ENCODE data around the gene TBP. TPM values are rescaled to one million over a fixed set of nuclear protein-coding genes. Genes with fewer than 3 reads are reported as not detected.

TBP gene
- total RNA-seq, result 8.4 and 10.4 TPM in 2 replicates

DNA sequence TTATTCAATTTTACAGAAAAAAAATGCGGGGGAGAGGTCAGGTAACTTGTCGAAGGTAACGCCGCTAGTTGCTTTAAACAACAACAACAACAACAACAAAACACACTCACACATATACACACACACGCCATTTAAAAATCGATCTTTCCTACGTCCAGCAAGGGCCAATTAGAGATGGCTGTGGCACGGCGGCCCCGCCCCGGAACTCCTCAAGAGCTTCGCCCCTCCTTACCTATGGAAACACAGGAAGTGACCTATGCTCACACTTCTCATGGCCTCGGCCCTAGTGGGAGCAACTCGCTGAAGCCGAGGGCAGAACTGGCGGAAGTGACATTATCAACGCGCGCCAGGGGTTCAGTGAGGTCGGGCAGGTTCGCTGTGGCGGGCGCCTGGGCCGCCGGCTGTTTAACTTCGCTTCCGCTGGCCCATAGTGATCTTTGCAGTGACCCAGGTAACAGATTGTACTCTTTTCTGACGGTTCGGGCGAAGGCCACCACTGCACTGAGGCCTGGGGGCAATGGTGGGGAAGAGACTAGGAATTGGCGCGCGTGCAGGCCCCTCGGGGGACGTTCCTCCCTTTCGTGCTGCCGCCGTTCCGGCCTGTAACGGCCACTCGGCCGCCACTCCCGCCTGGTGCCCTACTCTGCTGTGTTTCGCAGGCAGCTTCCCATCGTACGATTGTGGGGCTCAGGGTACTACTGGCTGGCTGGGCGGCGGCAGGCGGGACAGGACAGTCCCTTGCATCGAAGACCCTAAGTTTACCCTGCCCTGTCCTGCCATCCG, at the start of gene TBP:
TSS of gene TBP (plus strand) at position 357 of the 783 bp plus-strand sequence. CDS start 2,661 bp downstream, outside the sequence.

GRCh38 chr6:170552765-170553533, 1.2 kb upstream of the TBP start, which contains the start of gene PSMB1:
Gene PSMB1 (minus strand): TSS chr6:170553307. CDS start chr6:170553242, 65 bp downstream.

GRCh38 chr6:170584181-170584953, 30.2 kb downstream of the TBP start, which contains the start of gene PDCD2:
Gene PDCD2 (minus strand): TSS chr6:170584637. CDS start chr6:170584581, 56 bp downstream.

Other genes with a start within 250 kb of the TBP start
- 11.4 and 12.8 TPM in 2 replicates for gene FAM120B, start 247.6 kb upstream of the TBP start, total RNA-seq
- 303 and 359 TPM in 2 replicates for gene PSMB1, start 1.1 kb upstream of the TBP start, total RNA-seq
- 40.7 and 52.9 TPM in 2 replicates for gene PDCD2, start 30.3 kb downstream of the TBP start, total RNA-seq

All from endothelial cell of coronary artery (primary cell).